ENCODE results near the gene CASP10.

Gene CASP10

DNA sequence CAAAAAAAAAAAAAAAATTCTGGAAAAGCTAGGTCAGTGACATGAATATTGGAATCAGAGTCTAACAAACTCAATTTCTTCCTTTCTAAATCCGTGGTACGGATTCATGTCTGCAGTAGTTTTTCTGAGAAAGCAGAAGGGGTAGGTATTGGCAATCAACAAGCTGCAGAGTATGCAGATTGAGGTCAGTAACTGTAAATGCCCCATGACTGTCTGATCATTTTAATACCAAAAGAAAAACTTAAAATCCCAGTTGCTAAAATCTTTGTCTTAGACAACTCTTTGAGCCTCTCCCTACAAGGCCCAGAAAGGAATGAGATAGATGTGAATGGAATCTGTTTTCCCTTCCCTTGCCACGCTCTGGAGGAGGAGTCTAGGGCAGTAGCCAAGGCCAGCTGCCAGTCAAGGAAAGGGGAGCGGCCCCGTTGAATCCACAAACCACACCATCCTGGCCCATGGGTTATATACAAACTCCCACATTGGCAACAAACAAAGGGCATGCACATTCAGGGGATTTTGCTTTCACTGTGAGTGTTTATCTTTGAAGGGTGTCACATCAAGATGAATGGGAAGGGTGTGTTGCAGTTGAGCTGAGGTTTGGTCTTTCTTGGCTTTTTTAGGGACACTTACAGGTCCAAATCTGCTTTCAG, 71.3 kb downstream of the CASP10 start:
- no peaks in the 10 kb centered on the region for H3K36me3 ChIP-seq (ENCODE audit: control insufficient read depth, insufficient read depth, low read length)
- H3K9me3 ChIP-seq (ENCODE audit: control insufficient read depth, insufficient read depth, low read depth, low read length): peaks cover 7% of the 10 kb centered on the region; the same call in 1 of the 2 replicates
- no peak overlapping the region for H3K9ac ChIP-seq (ENCODE audit: low read length)
- no peak overlapping the region for H3K4me3 ChIP-seq (ENCODE audit: low read depth, low read length)
- peaks cover 30% of the 10 kb centered on the region for H3K4me1 ChIP-seq (ENCODE audit: control insufficient read depth, insufficient read depth, low read length)
- H3K27ac ChIP-seq (ENCODE audit: low read depth, low read length): peak overlapping the region; percentile 4; the same call in 1 of the 2 replicates
- H3K27me3 ChIP-seq (ENCODE audit: control insufficient read depth, insufficient read depth, low read length): no peaks in the 10 kb centered on the region

- Histone ChIP-seq H3K4me3 (ENCODE audit: low read depth, low read length) (no peak overlapping the region), H3K36me3 (ENCODE audit: control insufficient read depth, insufficient read depth, low read length) (no peaks in the 10 kb centered on the region), H3K9me3 (ENCODE audit: control insufficient read depth, insufficient read depth, low read depth, low read length) (0 out of 2 replicates have a peak, but pooled peaks cover under 1% of the 10 kb centered on the region), H3K27ac (ENCODE audit: low read depth, low read length) (no peak overlapping the region), H3K4me1 (ENCODE audit: control insufficient read depth, insufficient read depth, low read length) (peaks cover 39% of the 10 kb centered on the region), H3K9ac (ENCODE audit: low read length) (no peak overlapping the region), H3K27me3 (ENCODE audit: control insufficient read depth, insufficient read depth, low read length) (no peaks in the 10 kb centered on the region)
These were observed 72.6 kb downstream of the CASP10 start for GRCh38 chr2:201255408-201256033.

DNA sequence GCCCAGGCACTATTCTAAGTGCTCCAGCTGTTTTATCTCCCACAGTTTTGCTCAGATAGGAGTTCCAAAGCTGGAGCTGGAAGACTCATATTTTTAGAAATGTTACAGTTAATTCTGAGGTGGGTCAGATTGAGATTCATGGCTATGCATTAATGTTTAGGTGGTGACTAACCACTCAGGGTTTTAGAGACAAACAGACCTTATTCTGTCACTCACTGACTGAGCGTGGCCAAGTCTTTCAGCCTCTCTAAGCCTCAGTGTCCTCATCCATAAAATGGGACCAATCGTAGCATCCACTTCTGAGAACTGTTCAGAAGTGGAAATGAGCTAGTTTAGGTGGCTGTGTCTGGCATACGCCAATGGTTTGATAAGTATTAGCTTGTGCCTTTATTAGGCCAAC, 73.1 kb downstream of the CASP10 start:
- no peaks in the 10 kb centered on the region for H3K27me3 ChIP-seq (ENCODE audit: control insufficient read depth, insufficient read depth, low read length)
- peaks cover 40% of the 10 kb centered on the region for H3K4me1 ChIP-seq (ENCODE audit: control insufficient read depth, insufficient read depth, low read length)
- no peaks in the 10 kb centered on the region for H3K9me3 ChIP-seq (ENCODE audit: control insufficient read depth, insufficient read depth, low read depth, low read length)
- H3K36me3 ChIP-seq (ENCODE audit: control insufficient read depth, insufficient read depth, low read length): no peaks in the 10 kb centered on the region
- H3K9ac ChIP-seq (ENCODE audit: low read length): no peak overlapping the region
- no peak overlapping the region for H3K27ac ChIP-seq (ENCODE audit: low read depth, low read length)
- no peak overlapping the region for H3K4me3 ChIP-seq (ENCODE audit: low read depth, low read length)

DNA sequence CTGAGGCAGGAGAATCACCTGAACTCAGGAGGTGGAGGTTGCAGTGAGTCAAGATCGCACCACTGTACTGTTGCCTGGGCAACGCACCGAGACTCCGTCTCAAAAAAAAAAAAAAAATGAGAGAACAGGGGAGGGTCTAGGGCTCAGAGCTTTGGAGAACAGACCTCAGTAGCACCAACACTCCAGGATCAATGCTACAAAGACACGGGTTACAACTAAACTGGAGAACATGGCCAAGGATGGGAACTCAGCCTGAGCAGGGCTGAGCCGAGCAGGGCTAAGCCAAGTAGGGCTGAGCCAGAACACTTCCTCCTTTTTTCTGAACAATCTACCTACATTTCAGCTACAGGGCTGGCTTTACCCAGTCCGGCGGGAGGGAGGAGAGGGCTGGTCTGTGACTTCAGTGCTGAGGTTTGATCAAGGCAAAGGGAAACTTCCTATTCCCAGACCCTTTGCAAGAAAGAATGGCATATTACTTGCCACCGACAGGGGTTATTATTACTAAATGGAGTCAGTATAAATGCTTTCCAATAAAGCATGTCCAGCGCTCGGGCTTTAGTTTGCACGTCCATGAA, 74.5 kb downstream of the CASP10 start:
- no peaks in the 10 kb centered on the region for H3K36me3 ChIP-seq (ENCODE audit: control insufficient read depth, insufficient read depth, low read length)
- H3K4me1 ChIP-seq (ENCODE audit: control insufficient read depth, insufficient read depth, low read length): peaks cover 40% of the 10 kb centered on the region
- peak overlapping the region; percentile 77; the same call in 1 of the 2 replicates for H3K27ac ChIP-seq (ENCODE audit: low read depth, low read length)
- no peaks in the 10 kb centered on the region for H3K27me3 ChIP-seq (ENCODE audit: control insufficient read depth, insufficient read depth, low read length)
- H3K4me3 ChIP-seq (ENCODE audit: low read depth, low read length): peak overlapping the region; percentile 47; the same call in 1 of the 2 replicates
- H3K9ac ChIP-seq (ENCODE audit: low read length): peak overlapping the region; percentile 78
- no peaks in the 10 kb centered on the region for H3K9me3 ChIP-seq (ENCODE audit: control insufficient read depth, insufficient read depth, low read depth, low read length)

DNA sequence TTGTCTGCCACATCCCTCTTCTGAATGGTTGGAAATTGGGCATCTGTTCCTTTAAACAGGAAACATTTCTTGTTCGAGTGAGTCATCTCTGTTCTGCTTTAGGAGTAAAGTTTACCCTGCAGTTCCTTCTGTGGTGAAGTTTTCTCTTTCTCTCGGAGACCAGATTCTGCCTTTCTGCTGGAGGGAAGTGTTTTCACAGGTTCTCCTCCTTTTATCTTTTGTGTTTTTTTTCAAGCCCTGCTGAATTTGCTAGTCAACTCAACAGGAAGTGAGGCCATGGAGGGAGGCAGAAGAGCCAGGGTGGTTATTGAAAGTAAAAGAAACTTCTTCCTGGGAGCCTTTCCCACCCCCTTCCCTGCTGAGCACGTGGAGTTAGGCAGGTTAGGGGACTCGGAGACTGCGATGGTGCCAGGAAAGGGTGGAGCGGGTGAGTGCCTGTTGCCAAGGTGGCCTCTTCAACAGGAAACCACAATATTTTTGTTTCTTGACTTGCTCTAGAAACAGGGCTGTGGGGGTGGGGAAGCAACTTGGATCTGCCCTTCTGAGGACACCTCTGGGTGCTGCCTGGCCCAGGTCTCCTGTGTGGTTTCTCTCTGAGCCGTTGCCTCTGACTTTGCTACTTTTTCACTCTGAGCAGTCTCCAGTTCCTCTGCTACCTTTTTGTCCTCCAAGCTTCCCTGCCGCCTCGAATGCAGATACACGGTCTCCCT, 75.2 kb downstream of the CASP10 start:
- peak overlapping the region; percentile 77; the same call in 1 of the 2 replicates for H3K27ac ChIP-seq (ENCODE audit: low read depth, low read length)

DNA sequence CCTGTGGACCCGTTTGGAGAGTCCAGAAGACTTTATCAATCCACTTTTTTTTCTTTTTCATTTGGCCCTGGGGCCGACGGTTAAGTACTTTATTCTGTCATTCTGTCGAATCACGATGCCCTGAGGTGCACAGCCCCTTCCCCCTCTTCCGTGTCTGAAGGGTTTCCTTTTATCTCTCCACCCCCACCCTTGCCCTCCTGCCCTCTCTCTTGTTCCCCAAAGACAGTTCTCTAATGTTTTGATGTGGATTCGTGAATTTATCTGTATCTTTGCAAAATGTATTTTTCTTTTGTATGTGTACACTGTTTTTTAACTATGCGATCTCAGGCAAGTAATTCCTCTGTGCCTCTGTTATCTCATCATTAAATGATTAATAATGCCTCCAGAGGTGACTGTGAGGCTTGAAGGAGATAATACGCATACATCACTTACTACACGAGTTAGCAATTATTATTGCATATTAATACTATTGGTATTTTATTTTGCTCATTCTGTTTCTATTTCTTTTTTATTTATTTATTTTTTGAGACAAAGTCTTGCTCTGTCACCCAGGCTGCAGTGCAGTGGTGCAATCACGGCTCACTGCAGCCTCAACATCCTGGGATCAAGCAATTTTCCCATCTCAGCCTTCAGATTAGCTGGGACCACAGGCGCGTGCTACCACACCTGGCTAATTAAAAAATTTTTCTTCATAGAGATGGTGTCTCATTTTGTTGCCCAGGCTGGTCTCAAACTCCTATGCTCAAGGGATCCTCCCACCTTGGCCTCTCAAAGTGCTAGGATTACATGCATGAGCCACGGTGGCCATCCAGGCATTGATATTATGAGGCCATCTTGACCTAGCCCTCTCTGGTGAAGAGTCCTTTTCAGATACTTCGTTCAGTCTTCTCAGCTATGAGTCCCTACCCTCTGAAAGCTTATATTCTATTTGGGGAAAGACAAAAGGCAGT, 76.0 kb downstream of the CASP10 start:
- Histone ChIP-seq H3K9ac (ENCODE audit: low read length) (peak overlapping the region; percentile 78), H3K4me1 (ENCODE audit: control insufficient read depth, insufficient read depth, low read length) (peaks cover 40% of the 10 kb centered on the region), H3K9me3 (ENCODE audit: control insufficient read depth, insufficient read depth, low read depth, low read length) (no peaks in the 10 kb centered on the region), H3K27me3 (ENCODE audit: control insufficient read depth, insufficient read depth, low read length) (no peaks in the 10 kb centered on the region), H3K36me3 (ENCODE audit: control insufficient read depth, insufficient read depth, low read length) (no peaks in the 10 kb centered on the region), H3K27ac (ENCODE audit: low read depth, low read length) (peak overlapping the region; percentile 77; the same call in 1 of the 2 replicates), H3K4me3 (ENCODE audit: low read depth, low read length) (peak overlapping the region; percentile 47)

More for the DNA sequence above, 75.2 kb downstream of the CASP10 start:
- Histone ChIP-seq H3K27me3 (ENCODE audit: control insufficient read depth, insufficient read depth, low read length) (no peaks in the 10 kb centered on the region), H3K4me3 (ENCODE audit: low read depth, low read length) (peak overlapping the region; percentile 47), H3K9me3 (ENCODE audit: control insufficient read depth, insufficient read depth, low read depth, low read length) (no peaks in the 10 kb centered on the region), H3K4me1 (ENCODE audit: control insufficient read depth, insufficient read depth, low read length) (peaks cover 40% of the 10 kb centered on the region), H3K9ac (ENCODE audit: low read length) (peak overlapping the region; percentile 78), H3K36me3 (ENCODE audit: control insufficient read depth, insufficient read depth, low read length) (no peaks in the 10 kb centered on the region)

DNA sequence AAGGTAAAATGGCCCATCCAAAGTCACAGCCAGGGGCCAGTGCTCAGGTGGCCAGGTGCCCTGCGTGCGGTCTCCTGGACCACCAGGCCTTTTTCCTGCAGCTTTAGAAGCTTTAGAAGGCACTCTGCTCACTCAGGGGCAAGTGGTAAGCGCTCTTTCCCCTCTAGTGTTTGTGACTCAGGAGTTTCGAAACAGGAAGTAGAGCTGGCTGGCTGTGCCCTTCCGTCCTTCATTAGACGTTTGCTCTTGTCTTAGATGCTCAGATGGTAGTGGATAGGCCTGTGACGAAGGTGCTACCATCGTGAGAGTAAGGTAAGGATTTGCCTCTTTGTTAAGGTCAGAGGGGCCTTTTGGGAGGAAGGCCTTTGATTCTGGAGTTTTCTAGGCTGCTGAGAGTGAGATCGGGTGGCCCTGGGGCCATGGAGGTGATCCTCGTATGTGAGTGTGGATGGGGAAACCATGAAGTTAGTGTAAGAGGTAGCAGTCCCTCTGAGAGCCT, 77.4 kb downstream of the CASP10 start, which contains the start of gene CASP8:
CASP8 (plus strand) TSS at position 235 of the 499 bp plus-strand sequence. CDS start 5,951 bp downstream, outside the sequence.
- H3K36me3 ChIP-seq (ENCODE audit: control insufficient read depth, insufficient read depth, low read length): no peaks in the 10 kb centered on the region

GRCh38 chr2:201261471-201261870, 78.5 kb downstream of the CASP10 start:
- H3K27me3 ChIP-seq (ENCODE audit: control insufficient read depth, insufficient read depth, low read length): no peaks in the 10 kb centered on the region
- no peaks in the 10 kb centered on the region for H3K9me3 ChIP-seq (ENCODE audit: control insufficient read depth, insufficient read depth, low read depth, low read length)
- no peak overlapping the region for H3K9ac ChIP-seq (ENCODE audit: low read length)
- peaks cover 30% of the 10 kb centered on the region for H3K4me1 ChIP-seq (ENCODE audit: control insufficient read depth, insufficient read depth, low read length)
- H3K4me3 ChIP-seq (ENCODE audit: low read depth, low read length): no peak overlapping the region
- H3K27ac ChIP-seq (ENCODE audit: low read depth, low read length): no peak overlapping the region
- H3K36me3 ChIP-seq (ENCODE audit: control insufficient read depth, insufficient read depth, low read length): no peaks in the 10 kb centered on the region

More for the DNA sequence above, 77.4 kb downstream of the CASP10 start, which contains the start of gene CASP8:
- Histone ChIP-seq H3K27ac (ENCODE audit: low read depth, low read length) (no peak within 1 kb of the TSS), H3K9ac (ENCODE audit: low read length) (no peak within 1 kb of the TSS), H3K27me3 (ENCODE audit: control insufficient read depth, insufficient read depth, low read length) (no peaks in the 10 kb centered on the region), H3K9me3 (ENCODE audit: control insufficient read depth, insufficient read depth, low read depth, low read length) (no peaks in the 10 kb centered on the region), H3K4me3 (ENCODE audit: low read depth, low read length) (no peak within 1 kb of the TSS), H3K4me1 (ENCODE audit: control insufficient read depth, insufficient read depth, low read length) (peaks cover 30% of the 10 kb centered on the region)

DNA sequence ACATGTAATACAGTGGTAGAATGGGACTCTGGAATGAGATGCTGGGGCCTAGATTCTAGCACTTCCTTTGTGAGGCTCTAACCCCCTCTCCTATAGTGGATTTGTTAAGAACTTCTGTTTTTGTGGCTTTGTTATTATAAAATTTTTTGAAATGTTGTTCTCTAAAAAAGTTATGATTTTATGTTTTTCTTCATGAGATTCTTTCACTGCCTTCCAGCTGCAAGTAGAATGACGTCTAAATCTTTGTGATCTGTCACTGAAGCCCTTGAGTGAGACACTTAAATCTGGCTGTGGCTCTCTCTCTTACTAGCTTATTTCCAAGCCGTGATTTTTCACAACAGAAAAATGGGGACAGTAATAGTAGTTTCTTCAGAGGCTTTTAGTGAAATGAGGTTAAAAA, 79.0 kb downstream of the CASP10 start:
- no peaks in the 10 kb centered on the region for H3K36me3 ChIP-seq (ENCODE audit: control insufficient read depth, insufficient read depth, low read length)
- H3K9me3 ChIP-seq (ENCODE audit: control insufficient read depth, insufficient read depth, low read depth, low read length): no peaks in the 10 kb centered on the region
- peaks cover 30% of the 10 kb centered on the region for H3K4me1 ChIP-seq (ENCODE audit: control insufficient read depth, insufficient read depth, low read length)
- H3K27ac ChIP-seq (ENCODE audit: low read depth, low read length): no peak overlapping the region
- no peak overlapping the region for H3K9ac ChIP-seq (ENCODE audit: low read length)
- no peaks in the 10 kb centered on the region for H3K27me3 ChIP-seq (ENCODE audit: control insufficient read depth, insufficient read depth, low read length)
- H3K4me3 ChIP-seq (ENCODE audit: low read depth, low read length): no peak overlapping the region

DNA sequence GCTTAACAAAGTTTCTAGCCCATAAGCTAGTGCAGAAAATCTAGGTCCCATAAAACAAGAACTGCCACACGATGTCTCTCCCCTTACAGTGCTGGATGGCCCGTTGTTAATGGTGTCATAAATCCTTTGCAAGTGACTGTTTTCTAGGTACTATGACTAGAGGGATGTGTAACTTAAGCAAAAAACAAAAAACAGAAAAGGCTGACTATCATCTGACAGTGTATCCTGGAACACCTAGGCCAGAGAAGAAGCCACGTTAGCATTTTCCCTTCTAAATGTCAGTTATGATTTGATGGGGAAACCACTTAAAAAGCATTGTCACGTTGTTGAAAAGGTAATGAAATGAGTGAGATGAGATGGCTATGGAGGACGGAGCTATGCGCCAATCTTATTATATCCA, 79.8 kb downstream of the CASP10 start:
- Histone ChIP-seq H3K9ac (ENCODE audit: low read length) (no peak overlapping the region), H3K4me1 (ENCODE audit: control insufficient read depth, insufficient read depth, low read length) (peaks cover 25% of the 10 kb centered on the region), H3K4me3 (ENCODE audit: low read depth, low read length) (no peak overlapping the region), H3K9me3 (ENCODE audit: control insufficient read depth, insufficient read depth, low read depth, low read length) (no peaks in the 10 kb centered on the region), H3K27me3 (ENCODE audit: control insufficient read depth, insufficient read depth, low read length) (no peaks in the 10 kb centered on the region), H3K36me3 (ENCODE audit: control insufficient read depth, insufficient read depth, low read length) (no peaks in the 10 kb centered on the region), H3K27ac (ENCODE audit: low read depth, low read length) (no peak overlapping the region)
